Measurements from ENCODE around the gene COPZ1. TPM values are rescaled to one million over a fixed set of nuclear protein-coding genes. Genes with fewer than 3 reads are reported as not detected.

Gene COPZ1
- total RNA-seq, 1 donor from 2014 or later: 228 TPM

DNA sequence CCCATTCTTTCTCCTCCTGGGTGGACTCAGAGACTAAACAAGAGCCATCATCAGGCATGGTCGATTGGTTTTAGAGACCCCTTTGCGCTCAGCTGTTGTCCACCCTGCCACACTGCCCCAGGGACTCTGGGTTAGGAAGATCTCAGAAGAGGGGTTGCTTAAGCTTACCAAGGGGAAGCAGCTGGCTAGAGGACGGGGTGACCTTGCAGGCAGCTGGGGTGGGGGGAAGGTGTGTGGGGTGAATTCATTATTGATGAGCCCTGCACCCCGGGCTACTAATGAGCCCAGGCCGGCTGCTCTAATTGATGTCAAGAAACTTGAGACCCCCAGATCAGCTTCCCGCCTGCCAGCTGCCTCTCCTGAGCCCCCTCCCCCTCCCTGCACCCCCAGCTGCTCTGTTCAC, 68.3 kb downstream of the COPZ1 start:
- no peak for DNase-seq (ENCODE audit: low read depth)

- DNase-seq (ENCODE audit: low read depth): no peak
These were observed 68.8 kb downstream of the COPZ1 start for GRCh38 chr12:54393743-54394142.

DNA sequence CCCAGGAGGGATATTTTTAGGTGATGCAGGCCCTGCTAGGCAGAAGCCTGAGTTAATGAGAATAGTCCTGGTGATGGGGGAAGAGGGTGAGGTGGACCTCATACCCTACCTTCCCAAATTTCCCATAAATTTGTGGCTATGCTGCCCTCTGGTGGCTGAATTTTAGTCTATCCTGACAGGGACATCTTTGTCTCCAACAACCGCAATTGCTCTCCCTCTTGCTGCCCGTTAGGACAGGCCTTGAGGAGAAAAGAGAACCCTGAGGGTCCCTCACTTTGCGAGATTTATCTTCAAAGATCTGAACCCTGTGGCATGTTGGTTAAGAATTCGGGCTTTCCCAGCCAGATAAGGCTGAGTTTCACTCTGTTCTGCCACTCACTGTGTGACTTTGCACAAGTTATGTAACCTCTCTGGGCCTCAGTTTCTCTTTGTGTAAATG, 69.4 kb downstream of the COPZ1 start:
- DNase-seq (ENCODE audit: low read depth): peak; percentile 70

DNA sequence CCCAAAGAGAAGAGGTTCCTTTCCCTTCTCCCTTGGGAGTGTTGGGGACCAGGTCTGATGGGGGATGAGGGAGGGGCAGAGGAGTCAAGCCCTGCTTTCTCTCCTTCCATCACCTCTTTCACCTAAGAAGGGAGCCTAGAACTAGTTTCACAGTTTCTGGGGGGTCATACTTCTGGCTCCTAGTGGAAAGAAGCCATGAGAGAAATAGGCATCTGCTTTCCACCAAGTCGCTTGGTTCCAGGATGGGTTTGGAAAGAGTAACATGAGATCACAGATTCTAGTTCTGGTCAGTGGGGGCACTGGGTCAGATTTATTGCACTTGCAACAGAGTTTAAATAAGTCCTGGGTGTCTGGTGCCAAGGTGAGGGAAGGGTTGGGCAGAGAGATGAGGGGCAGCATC, 70.1 kb downstream of the COPZ1 start:
- DNase-seq (ENCODE audit: low read depth): no peak

GRCh38 chr12:54395545-54395944, 70.6 kb downstream of the COPZ1 start:
- DNase-seq (ENCODE audit: low read depth): no peak

GRCh38 chr12:54397157-54397556, 72.2 kb downstream of the COPZ1 start:
- no peak for DNase-seq (ENCODE audit: low read depth)

- DNase-seq (ENCODE audit: low read depth): no peak
These were observed 73.3 kb downstream of the COPZ1 start for GRCh38 chr12:54398218-54398617.

DNA sequence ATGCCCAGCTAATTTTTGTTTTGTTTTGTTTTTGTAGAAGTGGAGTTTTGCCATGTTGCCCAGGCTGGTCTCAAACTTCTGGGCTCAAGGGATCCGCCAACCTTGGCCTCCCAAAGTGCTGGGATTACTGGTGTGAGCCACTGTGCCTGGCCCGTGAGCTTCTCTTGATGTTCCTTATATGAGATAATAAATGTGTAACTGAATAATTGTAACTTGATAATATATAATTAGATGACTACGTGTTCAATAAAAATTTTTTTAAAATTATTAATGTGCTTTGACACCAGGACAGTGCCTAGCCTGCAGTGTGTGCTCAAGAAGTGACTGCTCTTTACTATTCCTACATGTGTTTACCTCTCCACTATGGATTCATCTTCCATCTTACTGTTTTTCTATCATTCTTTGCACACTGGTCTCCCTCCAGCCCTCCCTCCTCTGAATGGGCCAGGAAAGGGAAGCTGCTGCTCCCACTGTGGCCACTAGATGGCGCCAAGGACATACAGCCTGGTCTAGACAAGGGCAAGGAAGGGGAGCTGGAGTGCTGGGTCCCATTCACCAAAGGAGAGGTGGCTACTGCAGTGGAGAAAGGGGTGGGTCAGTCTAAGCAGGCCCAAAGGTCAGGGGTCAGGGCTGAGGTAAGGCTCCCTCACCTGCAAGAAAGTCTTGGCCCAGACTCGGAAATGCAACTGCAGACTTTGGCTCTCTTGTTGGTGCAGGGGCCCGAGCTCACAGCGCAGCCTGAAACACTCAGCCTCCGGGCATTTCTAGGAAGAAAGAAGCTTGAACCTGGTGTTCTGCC, 74.3 kb downstream of the COPZ1 start:
- DNase-seq (ENCODE audit: low read depth): peak; percentile 91

DNA sequence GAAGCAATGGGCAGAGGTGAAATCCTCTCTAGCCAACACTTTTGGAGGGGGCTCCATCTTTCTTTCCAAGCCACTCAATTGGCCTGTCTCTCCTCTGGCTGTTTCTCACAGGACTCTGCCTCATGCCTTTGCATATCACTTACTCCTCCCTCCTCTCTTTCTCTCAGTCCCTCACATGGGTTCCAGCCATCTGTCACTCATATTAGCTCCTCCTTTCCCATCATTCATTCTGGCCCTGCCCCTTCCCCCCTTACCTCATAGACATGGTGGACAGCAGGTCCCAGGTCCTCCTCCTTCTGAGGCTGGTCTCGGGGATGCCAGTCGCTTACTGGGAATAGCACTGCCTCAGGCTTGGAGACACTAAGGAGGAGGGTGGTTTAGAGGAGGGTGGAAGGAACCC, 76.2 kb downstream of the COPZ1 start:
- DNase-seq (ENCODE audit: low read depth): no peak

MicroRNAs within 50 kb of the gene (microRNA counts, 767-probe panel; counts per million panel counts)
- 10,574 counts per million, percentile 47 among the panel's probes with 10 or more counts for microRNA hsa-miR-148b-3p

Small RNA genes lying within 50 kb of the gene (microRNA-seq; reads per million reads assigned to microRNA genes)
- 123 reads per million, percentile 59 among the genes with 10 or more reads in this experiment for gene MIR148B

Other genes with a start within 250 kb of the COPZ1 start
- 45.1 and 46.9 TPM in 2 replicates for gene SMUG1, start 136.1 kb upstream of the COPZ1 start, total RNA-seq
- 41.6 and 48.6 TPM in 2 replicates for gene CBX5, start 45.0 kb upstream of the COPZ1 start, total RNA-seq
- 183 and 272 TPM in 2 replicates for gene HNRNPA1, start 44.4 kb upstream of the COPZ1 start, total RNA-seq
- 1.1 and 1.4 TPM in 2 replicates for gene NFE2, start 24.1 kb upstream of the COPZ1 start, total RNA-seq
- not detected in 2 replicates for gene GPR84, start 39.4 kb downstream of the COPZ1 start, total RNA-seq
- gene ZNF385A, start 59.6 kb downstream of the COPZ1 start, total RNA-seq: 2.3 and 4.1 TPM in 2 replicates
- gene ITGA5, start 94.1 kb downstream of the COPZ1 start, total RNA-seq: 156 and 221 TPM in 2 replicates
- gene GTSF1, start 148.5 kb downstream of the COPZ1 start, total RNA-seq: not detected in 2 replicates
- not detected in 2 replicates for gene NCKAP1L, start 172.6 kb downstream of the COPZ1 start, total RNA-seq
- 0.03 TPM in 1 of 2 replicates, not detected in the other for gene PDE1B, start 224.5 kb downstream of the COPZ1 start, total RNA-seq

Measured in myocyte (in vitro differentiated cells).